Bronchial epithelial cell (primary cell): Measurements from ENCODE around the gene ANK3. TPM values are rescaled to one million over a fixed set of nuclear protein-coding genes. Genes with fewer than 3 reads are reported as not detected.

ENCODE experiments used
- DNase-seq: peaks from one replicate; pipeline ENCODE4 v3.0.0-alpha.2; 2010; ENCODE audit warnings: low read depth
- FAIRE-seq: peaks from 2 replicates; lab custom pipeline; 2011; peaks lifted over from hg19 to GRCh38; lab: Jason Lieb, UNC
- H3K27me3 ChIP-seq: 2 replicates; pipeline ENCODE4 v1.5.1; 2011; ENCODE audit warnings: low read length; ENCODE audit not compliant: control insufficient read depth, insufficient read depth
- H3K36me3 ChIP-seq: 2 replicates; pipeline ENCODE4 v1.5.1; 2011; ENCODE audit warnings: low read length; ENCODE audit not compliant: control insufficient read depth, insufficient read depth
- H3K4me3 ChIP-seq: 2 replicates; pipeline ENCODE4 v1.5.1; 2011; ENCODE audit warnings: mild to moderate bottlenecking, low read depth, low read length, control low read depth
- total RNA-seq: library from RNA; depleted of rRNA; stranded (reverse); fragments of >200 nt; gene quantifications from 2 replicates; pipeline ENCODE4 v1.2.1, GENCODE V29; 2014
- TF ChIP-seq, protein P1 (sequence below): IDR thresholded peaks from 2 replicates; pipeline ENCODE4 v1.5.1; 2011; ENCODE audit warnings: mild to moderate bottlenecking, moderate library complexity, low read length, control low read depth, inconsistent platforms; ENCODE audit not compliant: insufficient read depth, severe bottlenecking

ANK3 gene
- total RNA-seq, 1 donor from 2014 or later: 7.9 TPM

DNA sequence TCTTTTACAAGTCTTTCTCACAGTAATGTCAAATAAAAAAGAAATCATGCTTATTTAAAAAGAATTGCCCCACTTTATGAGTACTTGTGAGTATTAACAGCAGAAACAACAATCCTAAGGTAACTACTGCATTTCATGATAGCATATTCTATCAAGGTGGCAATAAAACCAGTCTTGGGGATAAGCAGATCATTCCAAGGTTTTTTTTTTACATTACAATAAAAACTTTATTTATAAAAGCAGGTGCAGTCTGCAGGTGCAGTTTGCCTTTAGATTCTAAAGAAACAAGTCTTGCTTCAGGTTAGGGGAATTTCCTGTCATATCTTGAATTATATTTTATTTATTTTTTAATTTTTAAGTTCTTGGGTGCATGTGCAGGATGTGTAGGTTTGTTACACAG is 10.7 kb upstream of the ANK3 start:
- TF ChIP-seq, protein P1, sequence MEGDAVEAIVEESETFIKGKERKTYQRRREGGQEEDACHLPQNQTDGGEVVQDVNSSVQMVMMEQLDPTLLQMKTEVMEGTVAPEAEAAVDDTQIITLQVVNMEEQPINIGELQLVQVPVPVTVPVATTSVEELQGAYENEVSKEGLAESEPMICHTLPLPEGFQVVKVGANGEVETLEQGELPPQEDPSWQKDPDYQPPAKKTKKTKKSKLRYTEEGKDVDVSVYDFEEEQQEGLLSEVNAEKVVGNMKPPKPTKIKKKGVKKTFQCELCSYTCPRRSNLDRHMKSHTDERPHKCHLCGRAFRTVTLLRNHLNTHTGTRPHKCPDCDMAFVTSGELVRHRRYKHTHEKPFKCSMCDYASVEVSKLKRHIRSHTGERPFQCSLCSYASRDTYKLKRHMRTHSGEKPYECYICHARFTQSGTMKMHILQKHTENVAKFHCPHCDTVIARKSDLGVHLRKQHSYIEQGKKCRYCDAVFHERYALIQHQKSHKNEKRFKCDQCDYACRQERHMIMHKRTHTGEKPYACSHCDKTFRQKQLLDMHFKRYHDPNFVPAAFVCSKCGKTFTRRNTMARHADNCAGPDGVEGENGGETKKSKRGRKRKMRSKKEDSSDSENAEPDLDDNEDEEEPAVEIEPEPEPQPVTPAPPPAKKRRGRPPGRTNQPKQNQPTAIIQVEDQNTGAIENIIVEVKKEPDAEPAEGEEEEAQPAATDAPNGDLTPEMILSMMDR: no peak
- Histone ChIP-seq H3K36me3 (no peaks in the 10 kb centered on the region), H3K27me3 (no peaks in the 10 kb centered on the region), H3K4me3 (no peak overlapping the region)
- FAIRE-seq (no peak), DNase-seq (no peak)

DNA sequence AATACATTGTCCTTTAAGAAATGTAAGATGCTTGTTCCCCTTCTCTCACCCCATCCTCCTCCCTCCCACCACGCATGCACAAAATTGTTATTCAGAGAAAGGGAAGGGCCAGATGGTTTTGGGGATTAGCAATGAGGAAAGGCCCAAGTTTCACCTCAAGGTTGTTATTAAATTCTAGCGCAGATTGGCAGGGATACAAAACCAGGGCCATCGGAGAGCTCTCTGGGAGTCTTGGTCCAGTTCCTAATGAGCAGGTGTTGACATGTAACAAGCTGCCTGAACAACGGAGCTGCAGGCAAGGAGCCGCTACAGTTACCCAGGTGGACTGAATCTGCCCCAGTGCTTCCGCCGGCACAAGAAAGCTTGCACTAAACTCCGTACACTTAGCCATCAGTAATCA is 9.7 kb upstream of the ANK3 start:
- no peaks in the 10 kb centered on the region for H3K27me3 ChIP-seq
- FAIRE-seq (no peak), DNase-seq (peak; percentile 74)
- no peak overlapping the region for H3K4me3 ChIP-seq
- TF ChIP-seq, protein P1: no peak
- H3K36me3 ChIP-seq: no peaks in the 10 kb centered on the region

DNA sequence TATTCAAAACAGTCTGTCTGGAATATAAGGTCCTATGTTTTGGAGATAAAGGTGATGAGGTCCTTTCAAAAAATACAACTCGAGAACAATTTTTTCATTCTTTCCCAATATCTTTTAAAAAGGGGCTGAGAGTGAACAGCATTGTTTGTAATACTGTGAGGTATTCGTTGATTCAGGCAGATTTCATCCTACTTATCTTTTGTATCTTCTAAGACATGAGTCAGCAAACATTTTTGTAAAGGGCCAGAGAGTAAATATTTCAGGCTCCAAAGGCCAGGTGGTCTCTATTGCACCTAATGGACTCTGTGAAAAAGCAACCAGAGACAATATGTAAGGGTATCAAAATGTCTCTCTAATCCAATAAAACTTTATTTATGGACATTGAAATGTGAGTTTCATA is 8.1 kb upstream of the ANK3 start:
- Histone ChIP-seq H3K36me3 (no peaks in the 10 kb centered on the region), H3K4me3 (no peak overlapping the region), H3K27me3 (no peaks in the 10 kb centered on the region)
- DNase-seq: no peak
- FAIRE-seq: no peak
- TF ChIP-seq, protein P1: no peak

DNA sequence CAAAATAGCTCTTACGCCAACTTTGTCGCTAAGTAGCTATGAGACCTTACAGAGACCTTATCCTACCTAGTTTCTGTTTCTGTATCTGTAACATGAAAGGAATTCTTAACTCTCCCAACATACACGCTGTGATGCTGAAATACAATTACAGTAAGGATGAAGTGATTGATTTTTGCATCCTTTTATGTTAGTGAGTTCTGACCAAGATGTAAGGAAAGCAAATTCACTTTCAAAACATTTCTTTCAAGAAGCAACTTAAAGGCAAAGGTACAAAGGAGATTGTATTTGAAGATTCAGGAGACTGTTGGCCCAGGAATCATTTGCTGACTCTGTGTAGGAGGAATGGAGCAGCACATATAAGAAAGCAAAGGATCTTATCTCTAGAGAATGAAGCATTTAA is 7.1 kb upstream of the ANK3 start:
- H3K27me3 ChIP-seq: no peaks in the 10 kb centered on the region
- H3K36me3 ChIP-seq: no peaks in the 10 kb centered on the region
- no peak overlapping the region for H3K4me3 ChIP-seq
- no peak for FAIRE-seq
- no peak for DNase-seq
- TF ChIP-seq, protein P1: no peak

DNA sequence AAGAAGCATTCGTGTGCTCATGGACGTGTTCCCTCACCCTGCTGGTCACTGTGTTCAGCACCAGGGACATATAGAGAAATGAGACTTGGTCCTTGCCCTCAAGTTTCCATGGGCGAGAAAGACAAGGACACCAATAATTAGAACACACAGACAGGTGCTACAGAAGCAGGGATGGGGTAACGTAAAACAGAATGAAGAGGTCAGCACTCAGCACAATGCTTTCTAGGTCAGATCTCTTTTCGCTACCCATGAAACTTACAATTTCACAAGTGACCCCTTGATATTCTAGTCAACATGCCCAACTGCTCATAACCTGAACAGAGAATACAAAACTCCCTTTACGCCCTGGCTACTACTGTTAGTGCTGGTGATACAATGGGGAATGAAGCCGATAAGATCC is 6.0 kb upstream of the ANK3 start:
- FAIRE-seq (no peak), DNase-seq (no peak)
- Histone ChIP-seq H3K36me3 (no peaks in the 10 kb centered on the region), H3K27me3 (no peaks in the 10 kb centered on the region), H3K4me3 (no peak overlapping the region)
- TF ChIP-seq, protein P1: no peak

DNA sequence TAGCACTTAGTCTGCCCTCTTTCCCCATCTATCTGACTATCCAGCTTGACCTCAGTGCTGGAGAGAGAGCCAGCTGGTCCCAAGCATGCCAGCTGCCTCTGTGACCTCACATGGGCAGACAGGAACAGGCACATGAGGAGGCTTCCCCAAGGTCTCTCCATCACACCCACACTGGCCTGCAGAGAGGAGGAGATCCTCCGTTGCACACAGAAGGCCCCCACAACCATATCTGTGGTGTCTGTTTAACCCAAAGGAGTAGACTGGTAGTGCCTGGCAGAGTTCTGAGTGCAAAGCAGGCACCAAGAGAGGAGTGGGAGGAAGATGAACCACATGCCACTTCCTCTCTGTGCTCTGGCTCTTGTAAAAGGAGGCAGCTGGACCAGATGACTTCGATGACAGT is 4.8 kb upstream of the ANK3 start:
- TF ChIP-seq, protein P1: no peak
- H3K27me3 ChIP-seq: no peaks in the 10 kb centered on the region
- DNase-seq (no peak), FAIRE-seq (no peak)
- H3K36me3 ChIP-seq: no peaks in the 10 kb centered on the region
- H3K4me3 ChIP-seq: no peak overlapping the region
